Esophagus muscularis mucosa (tissue), 4 donors: ENCODE results near the gene AFF2.

Experiments
- EP300 ChIP-seq: sonication (generic); formaldehyde crosslinking; IDR thresholded peaks from one replicate; pipeline ENCODE4 v1.6.1; 2017; ENCODE audit warnings: antibody characterized with exemption
- POLR2A ChIP-seq: fragments of 450-650 bp; IDR thresholded peaks from one replicate; pipeline ENCODE4 v1.6.1; 2017; ENCODE audit warnings: antibody characterized with exemption, moderate library complexity, mild to moderate bottlenecking, low read depth
- TF ChIP-seq, protein P1 (sequence below), 3 experiments: fragments of 200-600 bp in 2 of 3; fragments of 450-650 bp in 1 of 3; sonication (generic) in 2 of 3; IDR thresholded peaks; one replicate each; pipeline ENCODE4 v1.5.1; 2017 to 2019; ENCODE audit warnings: antibody characterized with exemption in 3 of 3, mild to moderate bottlenecking in 2 of 3, moderate library complexity in 1 of 3

DNA sequence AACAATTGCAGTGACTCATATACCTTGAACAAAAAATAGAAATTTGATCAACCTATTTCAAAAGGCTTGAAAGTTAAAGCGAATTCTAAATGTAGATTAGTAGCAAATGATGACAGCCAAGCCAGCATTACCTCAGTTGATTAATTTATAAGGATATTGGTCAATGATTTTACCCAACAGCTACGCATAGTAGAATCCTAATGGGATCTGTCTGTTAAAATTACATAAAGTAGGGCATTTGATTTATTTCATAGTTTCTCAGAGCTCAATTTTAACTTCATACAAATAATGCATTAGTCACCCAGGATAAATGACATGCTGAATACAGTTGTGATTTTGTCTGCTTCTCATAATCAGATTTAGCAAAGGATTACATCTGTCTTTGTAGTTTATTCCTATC lies 12.0 kb downstream of the AFF2 start:
- TF ChIP-seq POLR2A (no peak), EP300 (no peak)
- TF ChIP-seq, protein P1, sequence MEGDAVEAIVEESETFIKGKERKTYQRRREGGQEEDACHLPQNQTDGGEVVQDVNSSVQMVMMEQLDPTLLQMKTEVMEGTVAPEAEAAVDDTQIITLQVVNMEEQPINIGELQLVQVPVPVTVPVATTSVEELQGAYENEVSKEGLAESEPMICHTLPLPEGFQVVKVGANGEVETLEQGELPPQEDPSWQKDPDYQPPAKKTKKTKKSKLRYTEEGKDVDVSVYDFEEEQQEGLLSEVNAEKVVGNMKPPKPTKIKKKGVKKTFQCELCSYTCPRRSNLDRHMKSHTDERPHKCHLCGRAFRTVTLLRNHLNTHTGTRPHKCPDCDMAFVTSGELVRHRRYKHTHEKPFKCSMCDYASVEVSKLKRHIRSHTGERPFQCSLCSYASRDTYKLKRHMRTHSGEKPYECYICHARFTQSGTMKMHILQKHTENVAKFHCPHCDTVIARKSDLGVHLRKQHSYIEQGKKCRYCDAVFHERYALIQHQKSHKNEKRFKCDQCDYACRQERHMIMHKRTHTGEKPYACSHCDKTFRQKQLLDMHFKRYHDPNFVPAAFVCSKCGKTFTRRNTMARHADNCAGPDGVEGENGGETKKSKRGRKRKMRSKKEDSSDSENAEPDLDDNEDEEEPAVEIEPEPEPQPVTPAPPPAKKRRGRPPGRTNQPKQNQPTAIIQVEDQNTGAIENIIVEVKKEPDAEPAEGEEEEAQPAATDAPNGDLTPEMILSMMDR (IDR thresholded peaks at IDR 0.05), result no peak
